Mesenchymal stem cell (in vitro differentiated cells and primary cell): ENCODE data around the gene SHQ1.

Experiments used
- DNase-seq: peaks from one replicate; pipeline ENCODE4 v3.0.0-alpha.2; 2013
- H2AFZ ChIP-seq: one replicate; pipeline ENCODE4 v1.6.1; 2013; ENCODE audit warnings: low read depth, mild to moderate bottlenecking, control low read depth, inconsistent platforms, low read length, moderate library complexity
- H2AK5ac ChIP-seq: 2 replicates; pipeline ENCODE4 v1.6.1; 2013; ENCODE audit warnings: low read length, moderate library complexity, mild to moderate bottlenecking, inconsistent platforms; ENCODE audit not compliant: severe bottlenecking
- H2BK120ac ChIP-seq: one replicate; pipeline ENCODE4 v1.6.1; 2013; ENCODE audit warnings: low read depth, mild to moderate bottlenecking, inconsistent platforms, low read length, moderate library complexity
- H2BK12ac ChIP-seq, 2 experiments: one replicate each; pipeline ENCODE4 v1.6.1; 2013; ENCODE audit warnings: inconsistent platforms in 2 of 2, low read length in 2 of 2, mild to moderate bottlenecking in 2 of 2, moderate library complexity in 2 of 2, control low read depth in 1 of 2
- H2BK15ac ChIP-seq: one replicate; pipeline ENCODE4 v1.6.1; 2013; ENCODE audit warnings: mild to moderate bottlenecking, low read depth, inconsistent platforms; ENCODE audit not compliant: poor library complexity, severe bottlenecking
- H2BK5ac ChIP-seq: 2 replicates; pipeline ENCODE4 v1.6.1; 2013; ENCODE audit warnings: low read depth, mild to moderate bottlenecking, low read length, control low read depth, inconsistent platforms; ENCODE audit not compliant: poor library complexity, severe bottlenecking
- H3K14ac ChIP-seq, 2 experiments: one replicate each; pipeline ENCODE4 v1.6.1; 2013; ENCODE audit warnings: inconsistent platforms in 2 of 2, low read length in 2 of 2, control low read depth in 1 of 2, mild to moderate bottlenecking in 1 of 2, moderate library complexity in 1 of 2
- H3K18ac ChIP-seq, 2 experiments: one replicate each; pipeline ENCODE4 v1.6.1; 2013; ENCODE audit warnings: inconsistent platforms in 2 of 2, low read length in 2 of 2, control low read depth in 1 of 2, low read depth in 1 of 2, mild to moderate bottlenecking in 1 of 2
- H3K23ac ChIP-seq, 2 experiments: one replicate each; pipeline ENCODE4 v1.6.1; 2013; ENCODE audit warnings: inconsistent platforms in 2 of 2, low read length in 2 of 2, mild to moderate bottlenecking in 2 of 2, moderate library complexity in 2 of 2, control low read depth in 1 of 2
- H3K27ac ChIP-seq: 2 replicates; pipeline ENCODE4 v1.5.1; 2013; ENCODE audit warnings: mild to moderate bottlenecking, moderate library complexity, low read length, control low read depth, inconsistent platforms; ENCODE audit not compliant: poor library complexity, severe bottlenecking
- H3K27me3 ChIP-seq, 2 experiments: 2 replicates each; pipeline versions ENCODE4 v1.6.1 to v1.7.0; 2013; ENCODE audit warnings: low read length in 2 of 2, mild to moderate bottlenecking in 2 of 2, moderate library complexity in 2 of 2, control low read depth in 1 of 2, inconsistent platforms in 1 of 2; ENCODE audit not compliant: control insufficient read depth in 1 of 2, insufficient read depth in 1 of 2
- H3K36me3 ChIP-seq, 2 experiments: 2 replicates each; pipeline versions ENCODE4 v1.6.1 to v1.7.0; 2013; ENCODE audit warnings: low read length in 2 of 2, control low read depth in 1 of 2, inconsistent platforms in 1 of 2, low read depth in 1 of 2, mild to moderate bottlenecking in 1 of 2; ENCODE audit not compliant: insufficient read depth in 2 of 2, control insufficient read depth in 1 of 2
- H3K4ac ChIP-seq, 2 experiments: one replicate each; pipeline ENCODE4 v1.6.1; 2013; ENCODE audit warnings: inconsistent platforms in 2 of 2, low read length in 2 of 2, mild to moderate bottlenecking in 2 of 2, moderate library complexity in 2 of 2, control low read depth in 1 of 2, low read depth in 1 of 2
- H3K4me1 ChIP-seq: 2 replicates; pipeline ENCODE4 v1.6.1; 2013; ENCODE audit warnings: low read depth, low read length, control low read depth; ENCODE audit not compliant: control insufficient read depth, insufficient read depth
- H3K4me2 ChIP-seq: 2 replicates; pipeline ENCODE4 v1.6.1; 2013; ENCODE audit warnings: low read length, mild to moderate bottlenecking, inconsistent platforms; ENCODE audit not compliant: poor library complexity, severe bottlenecking
- H3K4me3 ChIP-seq, 2 experiments: 2 replicates each; pipeline versions ENCODE4 v1.5.1 to v1.7.0; 2013; ENCODE audit warnings: low read length in 2 of 2, mild to moderate bottlenecking in 2 of 2, control low read depth in 1 of 2, low read depth in 1 of 2; ENCODE audit not compliant: insufficient read depth in 1 of 2
- H3K79me1 ChIP-seq: replicated peaks from 2 replicates; pipeline ENCODE4 v1.6.1; 2013; ENCODE audit warnings: mild to moderate bottlenecking, control low read depth, low read length, inconsistent platforms; ENCODE audit not compliant: poor library complexity, severe bottlenecking
- H3K9ac ChIP-seq: 2 replicates; pipeline ENCODE4 v1.7.0; 2013; ENCODE audit warnings: mild to moderate bottlenecking, low read length, moderate library complexity
- H3K9me3 ChIP-seq: 2 replicates; pipeline ENCODE4 v1.7.0; 2013; ENCODE audit warnings: mild to moderate bottlenecking, low read length; ENCODE audit not compliant: control insufficient read depth
- H4K8ac ChIP-seq: one replicate; pipeline ENCODE4 v1.6.1; 2013; ENCODE audit warnings: inconsistent platforms, mild to moderate bottlenecking, low read length, moderate library complexity
- H4K91ac ChIP-seq: one replicate; pipeline ENCODE4 v1.6.1; 2013; ENCODE audit warnings: mild to moderate bottlenecking, low read length, inconsistent platforms
- WGBS: methylation state at CpG from one replicate; pipeline ENCODE4 v1.1.7; 2013; ENCODE audit warnings: mixed read lengths; 5-methylcytosine and 5-hydroxymethylcytosine counted together

The SHQ1 gene

GRCh38 chr3:72816862-72817355 lies 31.3 kb downstream of the SHQ1 start:
- Histone ChIP-seq H3K4ac (no peak overlapping the region), H2AFZ (no peak overlapping the region), H3K9me3 (no peaks in the 10 kb centered on the region), H3K4me3 (no peak overlapping the region), H2AK5ac (no peak overlapping the region), H2BK12ac (no peak overlapping the region), H3K4me2 (no peak overlapping the region), H2BK120ac (no peak overlapping the region), H3K14ac (no peak overlapping the region), H3K36me3 (peaks cover 0 to 10% of the 10 kb centered on the region in 2 experiments), H2BK5ac (no peak overlapping the region), H3K9ac (no peak overlapping the region), H3K79me1 (peaks cover 7% of the 10 kb centered on the region), H3K27me3 (no peaks in the 10 kb centered on the region), H3K18ac (no peak overlapping the region), H4K8ac (no peak overlapping the region), H4K91ac (no peak overlapping the region), H3K23ac (no peak overlapping the region), H3K27ac (no peak overlapping the region), H3K4me1 (peaks cover 1% of the 10 kb centered on the region), H2BK15ac (no peak overlapping the region)
- DNase-seq: no peak
- WGBS: 29% methylated on average over 2 of the region's 3 CpGs

GRCh38 chr3:72814308-72814707 lies 33.9 kb downstream of the SHQ1 start:
- H2AFZ ChIP-seq: no peak overlapping the region
- no peak overlapping the region for H4K91ac ChIP-seq
- no peak overlapping the region for H3K18ac ChIP-seq
- H2BK12ac ChIP-seq: no peak overlapping the region
- H3K9me3 ChIP-seq: no peaks in the 10 kb centered on the region
- no peak overlapping the region for H3K4me3 ChIP-seq
- peaks cover 3 to 10% of the 10 kb centered on the region in 2 experiments for H3K36me3 ChIP-seq
- no peak overlapping the region for H4K8ac ChIP-seq
- no peak overlapping the region for H2BK120ac ChIP-seq
- no peak overlapping the region for H2BK15ac ChIP-seq
- H3K23ac ChIP-seq: no peak overlapping the region
- no peak overlapping the region for H3K4ac ChIP-seq
- no peaks in the 10 kb centered on the region for H3K4me1 ChIP-seq
- no peak for DNase-seq
- no peak overlapping the region for H2AK5ac ChIP-seq
- no peak overlapping the region for H3K14ac ChIP-seq
- H3K9ac ChIP-seq: no peak overlapping the region
- no peak overlapping the region for H3K27ac ChIP-seq
- 86% methylated on average over 1 of the region's 3 CpGs for WGBS
- no peak overlapping the region for H2BK5ac ChIP-seq
- peaks cover 7% of the 10 kb centered on the region for H3K79me1 ChIP-seq
- no peaks in the 10 kb centered on the region for H3K27me3 ChIP-seq
- H3K4me2 ChIP-seq: no peak overlapping the region

GRCh38 chr3:72812201-72812600 lies 36.0 kb downstream of the SHQ1 start:
- no peak overlapping the region for H3K14ac ChIP-seq
- peaks cover 6% of the 10 kb centered on the region for H3K79me1 ChIP-seq
- H3K36me3 ChIP-seq: peaks cover 3 to 10% of the 10 kb centered on the region in 2 experiments
- 64% methylated on average over 1 of the region's 3 CpGs for WGBS
- no peaks in the 10 kb centered on the region for H3K4me1 ChIP-seq
- H3K4me3 ChIP-seq: no peak overlapping the region
- H3K9ac ChIP-seq: no peak overlapping the region
- H3K27ac ChIP-seq: no peak overlapping the region
- no peak overlapping the region for H3K4ac ChIP-seq
- H2AFZ ChIP-seq: no peak overlapping the region
- no peak overlapping the region for H2BK120ac ChIP-seq
- H3K9me3 ChIP-seq: no peaks in the 10 kb centered on the region
- H3K4me2 ChIP-seq: no peak overlapping the region
- H2AK5ac ChIP-seq: no peak overlapping the region
- H2BK5ac ChIP-seq: no peak overlapping the region
- no peaks in the 10 kb centered on the region for H3K27me3 ChIP-seq
- no peak overlapping the region for H3K23ac ChIP-seq
- no peak overlapping the region for H2BK15ac ChIP-seq
- DNase-seq: no peak
- no peak overlapping the region for H3K18ac ChIP-seq
- no peak overlapping the region for H2BK12ac ChIP-seq
- no peak overlapping the region for H4K91ac ChIP-seq
- no peak overlapping the region for H4K8ac ChIP-seq

GRCh38 chr3:72811571-72811970 lies 36.7 kb downstream of the SHQ1 start:
- no peak overlapping the region for H3K23ac ChIP-seq
- no peaks in the 10 kb centered on the region for H3K27me3 ChIP-seq
- no peak overlapping the region for H3K4me3 ChIP-seq
- DNase-seq: no peak
- no peak overlapping the region for H2AK5ac ChIP-seq
- no peak overlapping the region for H3K4me2 ChIP-seq
- no peak overlapping the region for H2BK120ac ChIP-seq
- H2BK15ac ChIP-seq: no peak overlapping the region
- H3K9me3 ChIP-seq: no peaks in the 10 kb centered on the region
- no peak overlapping the region for H3K4ac ChIP-seq
- peaks cover 1% of the 10 kb centered on the region for H3K79me1 ChIP-seq
- no peak overlapping the region for H4K8ac ChIP-seq
- H2BK5ac ChIP-seq: no peak overlapping the region
- no peak overlapping the region for H3K14ac ChIP-seq
- no peak overlapping the region for H3K18ac ChIP-seq
- no peaks in the 10 kb centered on the region for H3K4me1 ChIP-seq
- peaks cover 3 to 4% of the 10 kb centered on the region in 2 experiments for H3K36me3 ChIP-seq
- WGBS: 100% methylated on average over 1 of the region's 1 CpG
- H3K9ac ChIP-seq: no peak overlapping the region
- no peak overlapping the region for H4K91ac ChIP-seq
- H3K27ac ChIP-seq: no peak overlapping the region
- no peak overlapping the region for H2BK12ac ChIP-seq
- no peak overlapping the region for H2AFZ ChIP-seq
